DOHH2 (cell line): Measurements from ENCODE around the gene MMD.

Experiments
- H3F3A ChIP-seq: fragments of 200-600 bp; sonication (generic), shearing (Covaris generic); 2 replicates; pipeline ENCODE4 v1.6.0; 2016; ENCODE audit warnings: antibody characterized with exemption, mild to moderate bottlenecking; ENCODE audit not compliant: control insufficient read depth, insufficient read depth
- H3K27ac ChIP-seq: fragments of 200-600 bp; sonication (generic); 2 replicates; pipeline ENCODE4 v1.5.1; 2014; ENCODE audit warnings: low read depth, mild to moderate bottlenecking, low read length, moderate library complexity
- H3K27me3 ChIP-seq: fragments of 200-600 bp; sonication (generic); 2 replicates; pipeline ENCODE4 v1.6.1; 2014; ENCODE audit warnings: mild to moderate bottlenecking, low read length, mixed read lengths; ENCODE audit not compliant: control insufficient read depth
- H3K36me3 ChIP-seq: fragments of 200-600 bp; sonication (generic); 2 replicates; pipeline ENCODE4 v1.6.1; 2014; ENCODE audit warnings: mild to moderate bottlenecking, low read length, moderate library complexity, mixed read lengths; ENCODE audit not compliant: control insufficient read depth
- H3K4me1 ChIP-seq: fragments of 200-600 bp; sonication (generic); 2 replicates; pipeline ENCODE4 v1.6.1; 2014; ENCODE audit warnings: mild to moderate bottlenecking, low read length, mixed read lengths; ENCODE audit not compliant: control insufficient read depth
- H3K4me2 ChIP-seq: fragments of 200-600 bp; sonication (generic); 2 replicates; pipeline ENCODE4 v1.6.0; 2014; ENCODE audit warnings: mild to moderate bottlenecking, low read length, moderate library complexity
- H3K4me3 ChIP-seq: fragments of 200-600 bp; sonication (generic); 2 replicates; pipeline ENCODE4 v1.5.1; 2014; ENCODE audit warnings: mild to moderate bottlenecking, low read length, mixed read lengths
- H3K79me2 ChIP-seq: fragments of 200-600 bp; sonication (generic); 2 replicates; pipeline ENCODE4 v1.6.1; 2014; ENCODE audit warnings: mild to moderate bottlenecking, low read length, mixed read lengths; ENCODE audit not compliant: control insufficient read depth
- H3K9me2 ChIP-seq: fragments of 200-600 bp; sonication (generic); replicated peaks from 2 replicates; pipeline ENCODE4 v1.6.1; 2014; ENCODE audit warnings: mild to moderate bottlenecking, low read length, mixed read lengths; ENCODE audit not compliant: control insufficient read depth
- H3K9me3 ChIP-seq: fragments of 200-600 bp; sonication (generic); 2 replicates; pipeline ENCODE4 v1.6.1; 2014; ENCODE audit warnings: antibody characterized with exemption, low read length, mixed read lengths; ENCODE audit not compliant: control insufficient read depth, insufficient read depth
- H4K20me1 ChIP-seq: fragments of 200-600 bp; sonication (generic); 2 replicates; pipeline ENCODE4 v1.6.0; 2014; ENCODE audit warnings: low read depth, mild to moderate bottlenecking, antibody characterized with exemption, low read length, moderate library complexity; ENCODE audit not compliant: control insufficient read depth, insufficient read depth
- EZH2phosphoT487 ChIP-seq: fragments of 200-600 bp; sonication (generic); IDR thresholded peaks from 2 replicates; pipeline ENCODE4 v1.6.1; 2017; ENCODE audit warnings: borderline replicate concordance, mild to moderate bottlenecking, antibody characterized with exemption, low read length, moderate library complexity, mixed read lengths
- TF ChIP-seq, protein P1 (sequence below): fragments of 200-600 bp; sonication (generic); IDR thresholded peaks from one replicate; pipeline ENCODE4 v1.5.1; 2014; ENCODE audit warnings: antibody characterized with exemption, mild to moderate bottlenecking, low read depth, low read length; ENCODE audit not compliant: poor library complexity, severe bottlenecking

MMD gene

DNA sequence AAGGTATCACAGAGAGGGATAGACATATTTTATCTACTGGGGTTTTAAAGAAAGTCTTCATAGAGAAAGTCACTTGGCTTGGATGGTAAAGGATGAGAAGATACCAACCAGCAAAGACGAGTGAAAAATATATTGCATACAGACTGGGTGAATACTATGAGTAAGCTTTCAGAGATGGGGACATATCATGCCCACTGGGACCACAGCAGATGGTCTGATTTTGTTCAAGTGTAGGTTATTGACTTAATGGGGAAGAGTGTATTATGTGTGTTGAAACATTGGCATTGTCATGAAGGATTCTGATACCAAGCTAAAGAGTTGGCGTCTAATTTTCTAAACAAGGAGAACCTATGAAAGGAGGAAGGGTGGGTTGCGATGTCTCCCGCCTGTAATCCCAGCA is 13.8 kb upstream of the MMD start:
- Histone ChIP-seq H3F3A (peaks cover 28% of the 10 kb centered on the region), H3K27me3 (no peaks in the 10 kb centered on the region), H3K27ac (no peak overlapping the region), H3K4me3 (no peak overlapping the region), H3K9me2 (no peaks in the 10 kb centered on the region), H3K4me2 (no peak overlapping the region), H3K9me3 (no peaks in the 10 kb centered on the region), H3K36me3 (no peaks in the 10 kb centered on the region), H3K4me1 (peaks cover 79% of the 10 kb centered on the region), H4K20me1 (no peaks in the 10 kb centered on the region), H3K79me2 (no peaks in the 10 kb centered on the region)
- TF ChIP-seq, protein P1, sequence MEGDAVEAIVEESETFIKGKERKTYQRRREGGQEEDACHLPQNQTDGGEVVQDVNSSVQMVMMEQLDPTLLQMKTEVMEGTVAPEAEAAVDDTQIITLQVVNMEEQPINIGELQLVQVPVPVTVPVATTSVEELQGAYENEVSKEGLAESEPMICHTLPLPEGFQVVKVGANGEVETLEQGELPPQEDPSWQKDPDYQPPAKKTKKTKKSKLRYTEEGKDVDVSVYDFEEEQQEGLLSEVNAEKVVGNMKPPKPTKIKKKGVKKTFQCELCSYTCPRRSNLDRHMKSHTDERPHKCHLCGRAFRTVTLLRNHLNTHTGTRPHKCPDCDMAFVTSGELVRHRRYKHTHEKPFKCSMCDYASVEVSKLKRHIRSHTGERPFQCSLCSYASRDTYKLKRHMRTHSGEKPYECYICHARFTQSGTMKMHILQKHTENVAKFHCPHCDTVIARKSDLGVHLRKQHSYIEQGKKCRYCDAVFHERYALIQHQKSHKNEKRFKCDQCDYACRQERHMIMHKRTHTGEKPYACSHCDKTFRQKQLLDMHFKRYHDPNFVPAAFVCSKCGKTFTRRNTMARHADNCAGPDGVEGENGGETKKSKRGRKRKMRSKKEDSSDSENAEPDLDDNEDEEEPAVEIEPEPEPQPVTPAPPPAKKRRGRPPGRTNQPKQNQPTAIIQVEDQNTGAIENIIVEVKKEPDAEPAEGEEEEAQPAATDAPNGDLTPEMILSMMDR: no peak
- no peak for TF ChIP-seq EZH2phosphoT487

DNA sequence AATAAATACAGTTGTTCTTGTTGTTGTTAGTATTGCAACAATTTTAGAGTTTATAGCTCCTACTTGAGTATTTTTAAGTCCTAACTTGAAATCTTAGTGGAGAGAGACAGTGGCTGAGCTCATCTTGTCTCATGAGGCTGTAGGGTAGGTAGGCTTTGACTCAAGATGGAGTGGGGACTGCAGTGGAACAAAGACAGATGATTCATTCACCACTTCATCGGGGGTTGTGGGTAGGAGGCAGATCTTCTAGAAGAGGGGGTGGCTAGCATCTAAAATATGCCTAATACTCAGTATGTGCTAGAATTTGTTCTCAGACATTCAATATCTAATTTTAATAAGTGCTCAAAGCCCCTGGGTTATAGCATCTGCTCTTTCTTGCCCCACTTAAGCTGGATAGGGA is 13.1 kb upstream of the MMD start:
- Histone ChIP-seq H4K20me1 (no peaks in the 10 kb centered on the region), H3K9me2 (no peaks in the 10 kb centered on the region), H3F3A (peaks cover 28% of the 10 kb centered on the region), H3K79me2 (no peaks in the 10 kb centered on the region), H3K4me2 (no peak overlapping the region), H3K9me3 (no peaks in the 10 kb centered on the region), H3K36me3 (no peaks in the 10 kb centered on the region), H3K27me3 (no peaks in the 10 kb centered on the region), H3K4me3 (no peak overlapping the region), H3K27ac (no peak overlapping the region), H3K4me1 (peaks cover 86% of the 10 kb centered on the region)
- TF ChIP-seq, protein P1: no peak
- no peak for TF ChIP-seq EZH2phosphoT487

DNA sequence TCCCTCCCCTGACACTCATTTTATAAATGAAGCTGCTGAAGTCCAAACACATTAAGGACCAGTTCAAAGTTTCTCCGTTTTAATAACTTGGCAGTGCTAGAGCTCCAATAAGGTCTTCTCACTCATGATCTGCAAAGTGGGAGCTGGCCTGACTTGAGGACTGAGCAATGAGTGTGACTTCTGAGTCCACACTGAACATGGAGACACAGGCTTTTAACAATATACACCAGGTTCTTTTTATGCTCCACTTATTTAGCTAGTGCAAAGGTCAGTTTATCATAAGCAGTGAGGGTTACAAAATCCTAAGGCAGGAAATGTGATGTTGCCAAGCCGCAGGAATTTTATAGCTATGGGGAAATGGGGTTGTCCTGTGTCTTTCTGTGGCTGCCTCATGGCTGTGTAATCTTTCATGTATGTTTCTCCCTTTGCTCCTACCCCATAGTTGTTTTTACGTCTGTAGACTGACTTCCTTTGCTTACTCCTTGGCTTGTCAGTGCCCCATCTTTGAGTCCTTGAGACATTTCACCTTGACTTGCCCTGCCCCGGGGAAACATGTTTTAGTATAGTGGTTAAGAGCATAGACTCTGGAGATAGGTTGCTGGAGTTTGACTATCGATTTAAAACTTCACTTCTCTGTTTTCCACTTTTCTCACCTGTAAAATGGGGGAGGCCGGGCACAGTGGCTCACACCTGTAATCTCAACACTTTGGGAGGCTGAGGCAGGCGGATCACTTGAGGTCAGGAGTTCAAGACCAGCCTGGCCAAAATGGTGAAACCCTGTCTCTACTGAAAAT is 12.2 kb upstream of the MMD start:
- Histone ChIP-seq H3K27me3 (no peaks in the 10 kb centered on the region), H4K20me1 (no peaks in the 10 kb centered on the region), H3K9me2 (no peaks in the 10 kb centered on the region), H3K79me2 (no peaks in the 10 kb centered on the region), H3K36me3 (no peaks in the 10 kb centered on the region), H3K4me1 (peaks cover 83% of the 10 kb centered on the region), H3F3A (peaks cover 28% of the 10 kb centered on the region), H3K9me3 (no peaks in the 10 kb centered on the region), H3K27ac (no peak overlapping the region), H3K4me3 (no peak overlapping the region), H3K4me2 (no peak overlapping the region)
- TF ChIP-seq, protein P1: no peak
- no peak for TF ChIP-seq EZH2phosphoT487
